ENCODE results near the gene CAMK1G.

- TF ChIP-seq CTCF (IDR thresholded peaks at IDR 0.05) (no peak), POLR2A (IDR thresholded peaks at IDR 0.05) (no peak)
These were observed 5.9 kb downstream of the CAMK1G start for GRCh38 chr1:209589440-209589839.

Measured in testis (tissue), 2 donors.